Stimulated activated naive CD8-positive, alpha-beta T cell treated with anti-CD3 and anti-CD28 coated beads, Interleukin-15, amount 100 ng/mL, for 72 hours (primary cell): ENCODE measurements around the gene STX3.
A peak's percentile ranks its signal among the peaks of the same experiment; 100 is the strongest.

Experiments
- ATAC-seq: fragments of 150-1000 bp; cut with Tn5 transposase; 2 replicates; pipeline ENCODE4 v1.10.0; 2021; ENCODE audit warnings: mild to moderate bottlenecking, moderate library complexity
- DNase-seq, 2 donors: peaks; one replicate each; pipeline ENCODE4 v3.0.0; 2021 to 2022
- H3K27ac Mint-ChIP-seq, 2 donors: one replicate each; pipeline ENCODE4 v1.8.0; 2022; ENCODE audit warnings: mild to moderate bottlenecking in 2 of 2, mixed read lengths in 2 of 2, moderate library complexity in 2 of 2
- H3K27me3 Mint-ChIP-seq: one replicate; pipeline ENCODE4 v1.8.0; 2022; ENCODE audit warnings: mixed read lengths
- H3K4me1 Mint-ChIP-seq: one replicate; pipeline ENCODE4 v1.8.0; 2022; ENCODE audit warnings: mild to moderate bottlenecking, mixed read lengths
- H3K4me3 Mint-ChIP-seq, 2 donors: one replicate each; pipeline ENCODE4 v1.8.0; 2022; ENCODE audit warnings: mild to moderate bottlenecking in 2 of 2, mixed read lengths in 2 of 2, moderate library complexity in 1 of 2
- H3K9me3 Mint-ChIP-seq, 2 donors: one replicate each; pipeline ENCODE4 v1.8.0; 2022; ENCODE audit warnings: mixed read lengths in 2 of 2

The STX3 gene

DNA sequence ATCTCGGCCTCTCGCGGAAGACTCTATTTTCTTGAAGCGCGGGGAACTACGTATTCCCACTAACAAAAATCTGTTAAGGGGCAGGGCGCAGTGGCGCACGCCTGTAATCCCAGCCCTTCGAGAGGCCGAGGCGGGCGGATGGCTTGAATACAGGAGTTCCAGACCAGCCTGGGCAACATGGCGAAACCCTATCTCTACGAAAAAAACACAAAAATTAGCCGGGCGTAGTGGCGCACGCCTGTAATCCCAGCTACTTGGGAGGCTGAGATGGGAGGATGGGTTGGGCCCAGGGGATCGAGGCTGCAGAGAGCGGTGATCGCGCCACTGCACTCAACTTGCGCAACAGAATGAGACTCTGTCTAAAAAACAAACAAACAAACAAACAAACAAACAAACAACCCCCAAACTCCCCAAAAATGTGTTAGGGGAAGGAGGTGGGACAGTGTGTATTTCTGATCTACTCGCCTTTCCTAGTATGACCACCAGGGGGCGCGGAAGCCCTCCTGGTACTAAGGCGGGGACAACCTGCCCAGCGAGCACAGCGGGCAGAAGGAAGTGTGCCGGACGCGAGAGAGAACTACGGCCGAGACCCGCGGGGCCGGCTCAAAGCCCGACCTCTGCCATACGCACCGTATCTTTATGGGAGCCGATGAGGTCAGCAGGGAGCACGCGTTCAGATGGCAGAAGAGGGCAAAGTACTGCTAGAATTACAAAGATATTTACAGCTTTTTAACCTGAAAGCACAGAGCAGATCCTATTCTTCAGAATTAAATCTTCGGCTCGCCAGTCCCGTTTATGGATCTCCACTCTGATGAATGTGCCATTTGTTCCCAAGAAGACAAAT is 1.3 kb upstream of the STX3 start:
- Mint-ChIP-seq H3K4me1 (peaks cover 31% of the 10 kb centered on the region), H3K27me3 (peaks cover 7% of the 10 kb centered on the region), H3K9me3 (no peaks in the 10 kb centered on the region), H3K4me3 (peak overlapping the region; percentile 89 to 94), H3K27ac (peak overlapping the region in 1 of 2 donors; percentile 72)
- DNase-seq, result peak; percentile 80 to 83
- peak; percentile 81 for ATAC-seq

DNA sequence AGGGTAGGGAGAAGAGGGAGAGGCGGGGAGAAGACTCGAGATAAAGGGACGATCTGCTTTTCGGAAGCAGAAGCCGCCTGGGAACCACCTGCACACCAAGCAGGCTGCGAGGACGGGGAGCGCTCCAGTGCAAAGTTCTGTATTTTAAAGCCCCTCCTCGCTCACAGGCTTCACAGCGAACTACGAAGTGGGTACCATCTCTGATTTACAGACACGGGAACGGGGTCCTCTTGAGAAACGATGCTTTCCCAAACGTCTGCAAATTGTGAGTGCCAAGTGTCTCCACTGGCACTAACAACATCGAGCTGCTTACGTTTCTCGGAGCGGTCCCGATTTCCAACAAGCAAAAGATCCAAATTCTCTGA is 700 bp upstream of the STX3 start:
- Mint-ChIP-seq H3K9me3 (no peaks in the 10 kb centered on the region), H3K4me1 (peaks cover 31% of the 10 kb centered on the region), H3K27ac (no peak overlapping the region), H3K4me3 (peak overlapping the region; percentile 89 to 94), H3K27me3 (peaks cover 1% of the 10 kb centered on the region)
- peak in 1 of 2 donors; percentile 24 for DNase-seq
- peak; percentile 39 for ATAC-seq

DNA sequence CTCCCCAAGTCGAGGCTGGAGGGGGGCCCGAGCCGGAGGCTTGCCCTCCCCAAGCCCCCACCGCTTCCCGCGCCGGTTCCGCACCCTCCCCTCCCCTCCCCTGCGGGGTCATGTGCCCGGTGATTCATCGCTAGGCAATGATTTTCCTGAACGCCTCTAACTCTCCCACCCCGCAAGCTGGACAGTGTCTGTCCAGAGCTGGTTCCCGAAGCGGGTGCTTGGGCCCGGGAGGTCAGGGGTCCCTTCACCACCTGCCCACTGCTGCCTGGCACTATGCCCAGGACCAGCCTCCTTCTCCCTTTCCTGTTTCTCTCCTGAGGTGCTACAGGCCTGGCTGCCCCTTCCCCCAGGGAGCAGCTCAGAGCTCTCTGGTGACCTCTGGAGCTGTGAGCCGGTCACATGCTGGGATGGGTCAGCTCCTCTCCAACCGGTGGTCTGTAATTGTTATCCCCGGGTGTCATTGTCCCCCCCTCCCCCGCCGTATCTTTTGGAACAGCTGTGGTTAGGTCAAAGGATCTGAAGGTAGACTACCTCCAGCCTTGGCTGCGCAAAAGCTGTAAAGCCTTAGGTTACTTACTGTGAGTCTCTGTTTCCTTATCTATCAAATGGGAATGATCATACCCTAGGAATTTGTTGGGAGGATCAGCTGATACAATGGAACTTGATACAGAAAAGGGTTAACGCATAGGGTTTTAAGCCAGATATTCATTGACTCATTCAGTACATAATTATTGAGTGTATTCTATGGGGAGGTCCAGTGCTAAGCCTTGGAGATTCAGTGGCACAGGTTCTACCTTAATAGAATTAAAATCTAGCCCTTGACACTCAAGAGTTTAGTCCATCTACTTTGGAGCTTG is 753 bp downstream of the STX3 start:
- DNase-seq (peak; percentile 23 to 27), ATAC-seq (peak; percentile 38)
- Mint-ChIP-seq H3K9me3 (no peaks in the 10 kb centered on the region), H3K27ac (peak overlapping the region in 1 of 2 donors; percentile 85), H3K27me3 (no peaks in the 10 kb centered on the region), H3K4me3 (peak overlapping the region; percentile 84 to 86), H3K4me1 (peaks cover 31% of the 10 kb centered on the region)

DNA sequence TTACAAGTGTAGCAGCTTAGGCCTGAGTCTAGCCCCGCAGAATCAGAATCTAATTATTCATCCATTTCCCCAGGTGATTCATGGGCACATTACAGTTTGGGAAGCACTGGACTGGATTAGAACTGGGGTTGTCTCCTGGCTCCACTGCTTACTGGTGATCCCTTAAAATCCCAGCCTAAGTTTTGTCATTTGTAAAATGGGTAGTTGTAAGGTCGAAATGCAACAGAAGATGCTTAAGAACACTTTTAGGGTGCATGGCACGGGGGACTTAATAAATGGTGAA is 1.3 kb downstream of the STX3 start:
- ATAC-seq (no peak), DNase-seq (no peak)
- Mint-ChIP-seq H3K4me3 (peak overlapping the region; percentile 84 to 86), H3K9me3 (no peaks in the 10 kb centered on the region), H3K4me1 (peaks cover 31% of the 10 kb centered on the region), H3K27me3 (no peaks in the 10 kb centered on the region), H3K27ac (no peak overlapping the region)

DNA sequence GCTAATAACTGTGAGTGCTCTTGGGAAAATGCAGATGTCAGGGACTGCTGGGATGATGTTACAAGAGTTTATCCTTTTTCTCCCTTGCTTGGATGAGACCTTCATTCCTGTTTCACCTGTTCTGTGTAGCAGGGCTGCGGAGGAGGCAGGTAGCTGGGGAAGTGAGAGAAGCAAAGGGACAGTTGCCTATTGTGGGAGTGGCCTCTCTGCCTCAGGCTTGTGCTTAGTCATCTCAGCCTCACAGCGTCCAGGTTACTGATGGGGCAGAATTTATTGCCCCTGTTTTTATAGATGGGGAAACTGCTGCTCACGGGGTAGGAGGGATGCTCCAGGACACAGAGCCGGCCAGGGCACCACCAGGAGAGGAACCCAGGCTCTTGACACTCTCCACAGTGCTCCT is 1.7 kb downstream of the STX3 start:
- Mint-ChIP-seq H3K27ac (no peak overlapping the region), H3K27me3 (no peaks in the 10 kb centered on the region), H3K4me1 (peaks cover 31% of the 10 kb centered on the region), H3K9me3 (no peaks in the 10 kb centered on the region), H3K4me3 (peak overlapping the region in 1 of 2 donors; percentile 84)
- DNase-seq (no peak), ATAC-seq (no peak)

DNA sequence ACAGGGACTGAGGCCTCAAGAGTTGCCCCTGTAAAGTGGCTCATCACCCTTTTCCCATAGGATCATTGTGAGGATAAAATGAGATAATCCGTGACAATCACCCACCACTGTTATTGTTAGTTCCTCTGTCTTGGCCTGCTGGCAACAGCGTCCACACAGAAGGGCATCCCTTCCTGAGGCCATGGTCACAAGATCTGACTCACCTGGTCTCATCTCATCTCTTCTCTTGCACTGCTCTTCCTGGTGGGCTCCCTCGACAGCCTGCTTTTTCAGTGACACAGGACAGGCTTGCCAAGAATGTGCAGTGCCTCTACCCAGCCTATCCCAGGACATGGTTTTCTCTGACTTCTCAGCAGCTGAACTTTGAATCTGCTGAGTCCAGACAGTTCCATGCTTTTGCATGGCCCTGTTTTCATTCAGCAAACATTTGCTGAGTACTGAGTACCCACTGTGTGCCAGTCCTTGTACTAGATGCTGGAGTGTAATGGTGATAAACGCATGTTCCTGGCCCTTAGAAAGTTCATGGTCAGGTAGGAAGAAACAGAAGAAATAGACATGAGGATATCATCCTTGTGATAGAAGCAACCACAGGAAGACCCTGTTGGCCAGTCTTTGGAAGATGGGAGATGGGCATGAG is 3.3 kb downstream of the STX3 start:
- H3K27me3 Mint-ChIP-seq, result no peaks in the 10 kb centered on the region
- no peak overlapping the region for H3K27ac Mint-ChIP-seq
- ATAC-seq (no peak), DNase-seq (no peak)
- H3K4me3 Mint-ChIP-seq, result no peak overlapping the region
- H3K9me3 Mint-ChIP-seq, result no peaks in the 10 kb centered on the region
- H3K4me1 Mint-ChIP-seq, result peaks cover 31% of the 10 kb centered on the region

GRCh38 chr11:59759900-59760299 is 4.7 kb downstream of the STX3 start:
- H3K9me3 Mint-ChIP-seq, result no peaks in the 10 kb centered on the region
- H3K27me3 Mint-ChIP-seq, result peaks cover under 1% of the 10 kb centered on the region
- peak overlapping the region in 1 of 2 donors; percentile 23 for H3K27ac Mint-ChIP-seq
- ATAC-seq (no peak), DNase-seq (no peak)
- H3K4me3 Mint-ChIP-seq, result no peak overlapping the region
- H3K4me1 Mint-ChIP-seq, result peaks cover 26% of the 10 kb centered on the region

DNA sequence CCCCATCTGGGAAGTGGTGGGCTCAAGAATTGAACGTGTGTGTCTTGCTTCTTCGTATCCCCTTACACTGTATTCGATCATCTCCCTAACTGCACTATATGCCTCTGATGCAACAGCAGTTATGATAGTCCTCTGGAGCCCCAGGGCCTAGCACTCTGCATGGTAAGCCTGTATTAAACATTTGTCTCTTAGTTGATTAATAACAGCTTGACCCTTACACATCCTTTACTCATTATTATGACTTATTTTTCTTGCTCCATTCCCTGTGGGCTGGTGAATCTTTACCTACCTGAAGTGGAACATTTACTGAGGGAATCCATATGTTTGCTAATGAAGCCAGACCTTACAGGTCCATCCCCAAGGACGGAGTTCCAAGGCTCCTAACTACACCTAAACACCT is 5.6 kb downstream of the STX3 start:
- Mint-ChIP-seq H3K27me3 (peaks cover 6% of the 10 kb centered on the region), H3K27ac (no peak overlapping the region), H3K4me1 (peaks cover 32% of the 10 kb centered on the region), H3K4me3 (no peak overlapping the region), H3K9me3 (no peaks in the 10 kb centered on the region)
- ATAC-seq (no peak), DNase-seq (no peak)

DNA sequence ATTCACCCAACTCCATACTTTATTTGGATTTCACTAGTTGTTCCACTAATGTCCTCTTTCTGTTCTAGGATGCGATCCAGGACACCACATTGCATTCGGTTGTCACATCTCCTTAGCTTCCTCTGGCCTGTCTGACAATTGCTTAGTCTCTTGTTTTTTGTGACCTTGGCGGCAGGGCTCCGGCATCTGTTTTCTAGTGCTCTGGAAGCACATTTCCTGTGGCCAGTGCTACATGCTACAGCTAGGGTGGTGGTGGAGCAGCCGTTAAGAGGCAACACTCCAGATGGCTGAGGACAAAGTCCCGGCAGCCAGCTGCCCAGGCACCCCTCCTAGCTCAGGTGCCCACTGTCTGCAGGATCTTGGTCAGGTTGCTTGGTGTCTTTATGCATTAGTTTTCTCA is 6.8 kb downstream of the STX3 start:
- Mint-ChIP-seq H3K27me3 (peaks cover 6% of the 10 kb centered on the region), H3K4me3 (no peak overlapping the region), H3K9me3 (no peaks in the 10 kb centered on the region), H3K27ac (no peak overlapping the region), H3K4me1 (peaks cover 24% of the 10 kb centered on the region)
- ATAC-seq (no peak), DNase-seq (no peak)

GRCh38 chr11:59765068-59765735 is 10.0 kb downstream of the STX3 start:
- no peak for ATAC-seq
- no peak for DNase-seq
- Mint-ChIP-seq H3K4me3 (no peak overlapping the region), H3K27ac (peak overlapping the region in 1 of 2 donors; percentile 42), H3K27me3 (peaks cover 6% of the 10 kb centered on the region), H3K9me3 (no peaks in the 10 kb centered on the region), H3K4me1 (peaks cover 12% of the 10 kb centered on the region)

DNA sequence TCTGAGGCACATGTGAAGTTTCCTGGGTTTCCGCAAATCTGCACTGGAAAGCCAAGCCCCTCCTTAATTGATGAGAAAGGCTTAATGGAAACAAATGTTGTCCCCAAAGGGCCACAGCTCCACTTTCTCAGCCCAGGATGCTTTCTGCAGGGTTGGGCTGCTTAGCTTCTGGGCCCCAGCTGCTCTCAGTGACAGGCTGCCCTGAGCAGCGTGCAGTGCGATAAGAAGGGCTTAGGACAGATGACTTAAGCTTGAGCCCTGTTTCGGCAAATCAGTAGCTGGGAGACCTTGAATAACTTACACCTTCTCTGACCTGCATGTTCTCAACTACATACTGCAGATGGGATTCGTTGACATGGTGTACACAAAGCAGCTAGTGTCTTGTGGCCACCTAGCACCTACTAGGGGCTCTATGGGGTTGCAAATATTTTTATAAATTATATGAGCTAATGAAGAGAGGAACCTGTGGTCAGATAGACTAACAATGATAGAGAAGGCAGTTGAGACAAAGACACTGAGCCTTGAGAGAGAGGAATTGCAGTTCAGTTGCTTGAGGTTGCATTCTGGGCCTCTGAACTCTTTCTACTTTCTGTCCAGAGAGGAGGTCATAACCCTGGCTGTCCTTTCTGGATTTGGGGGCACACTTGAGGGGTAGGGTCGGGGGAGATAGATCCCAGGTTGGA is 11.5 kb downstream of the STX3 start:
- Mint-ChIP-seq H3K4me3 (peak overlapping the region in 1 of 2 donors; percentile 8), H3K9me3 (no peaks in the 10 kb centered on the region), H3K27me3 (peaks cover 6% of the 10 kb centered on the region), H3K27ac (no peak overlapping the region), H3K4me1 (peaks cover 17% of the 10 kb centered on the region)
- ATAC-seq (no peak), DNase-seq (no peak)

GRCh38 chr11:59767225-59767611 is 12.0 kb downstream of the STX3 start:
- Mint-ChIP-seq H3K4me3 (peak overlapping the region in 1 of 2 donors; percentile 8), H3K9me3 (no peaks in the 10 kb centered on the region), H3K27me3 (peaks cover 6% of the 10 kb centered on the region), H3K4me1 (peaks cover 23% of the 10 kb centered on the region), H3K27ac (no peak overlapping the region)
- ATAC-seq (peak; percentile 52), DNase-seq (no peak)

- Mint-ChIP-seq H3K4me3 (no peak overlapping the region), H3K27me3 (peaks cover 6% of the 10 kb centered on the region), H3K9me3 (no peaks in the 10 kb centered on the region), H3K4me1 (peaks cover 32% of the 10 kb centered on the region), H3K27ac (no peak overlapping the region)
- ATAC-seq, result no peak
- DNase-seq, result no peak
These were observed 13.9 kb downstream of the STX3 start for GRCh38 chr11:59769111-59769510.

GRCh38 chr11:59769828-59770227 is 14.7 kb downstream of the STX3 start:
- no peak for DNase-seq
- Mint-ChIP-seq H3K4me3 (no peak overlapping the region), H3K27ac (no peak overlapping the region), H3K27me3 (peaks cover 6% of the 10 kb centered on the region), H3K4me1 (peaks cover 32% of the 10 kb centered on the region), H3K9me3 (no peaks in the 10 kb centered on the region)
- peak; percentile 21 for ATAC-seq

DNA sequence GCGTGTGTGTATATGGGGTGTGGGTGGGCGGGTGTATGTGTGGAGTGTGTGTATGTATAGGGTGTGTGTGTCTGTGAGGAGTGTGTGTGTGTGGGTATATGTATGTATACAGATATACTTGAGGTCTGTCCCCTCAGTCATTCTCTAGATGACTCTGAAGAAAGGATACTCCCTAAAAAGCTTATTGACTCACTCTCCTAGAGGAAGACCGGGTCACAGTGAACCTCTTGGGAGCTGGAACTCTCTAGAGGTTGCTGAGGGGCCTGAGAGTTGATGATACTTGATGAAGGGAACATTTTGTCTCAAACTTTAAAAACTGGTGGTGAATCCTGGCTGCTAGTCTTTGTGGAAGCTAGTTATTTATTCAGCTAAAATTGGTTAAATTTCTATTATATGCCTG is 15.1 kb downstream of the STX3 start:
- peaks cover 27% of the 10 kb centered on the region for H3K4me1 Mint-ChIP-seq
- ATAC-seq (peak; percentile 19), DNase-seq (no peak)
- peaks cover under 1% of the 10 kb centered on the region for H3K27me3 Mint-ChIP-seq
- H3K9me3 Mint-ChIP-seq, result no peaks in the 10 kb centered on the region
- H3K4me3 Mint-ChIP-seq, result no peak overlapping the region
- no peak overlapping the region for H3K27ac Mint-ChIP-seq
